ENCODE measurements around the gene COX15. TPM values are rescaled to one million over a fixed set of nuclear protein-coding genes. Genes with fewer than 3 reads are reported as not detected.

COX15 gene
- total RNA-seq, 1 donor from 2014 or later = 40.1 TPM

Other genes with a start within 250 kb of the COX15 start
- 0.21 TPM in 1 of 2 replicates, not detected in the other for gene NKX2-3, start 199.2 kb downstream of the COX15 start, total RNA-seq
- 20.7 and 20.9 TPM in 2 replicates for gene SLC25A28, start 111.7 kb downstream of the COX15 start, total RNA-seq
- gene ENTPD7, start 72.6 kb downstream of the COX15 start, total RNA-seq = 7.8 and 9.3 TPM in 2 replicates
- gene CUTC, start 107 bp upstream of the COX15 start, total RNA-seq = 28.1 and 32.7 TPM in 2 replicates
- gene ABCC2, start 50.5 kb upstream of the COX15 start, total RNA-seq = 0.05 and 0.32 TPM in 2 replicates